Lower lobe of right lung (tissue), 2 donors: ENCODE results near the gene TDRD15. TPM values are rescaled to one million over a fixed set of nuclear protein-coding genes. Genes with fewer than 3 reads are reported as not detected.

ENCODE experiments used
- ATAC-seq, 2 donors: fragments of 200-7000 bp; cut with Tn5 transposase; one replicate each; pipeline ENCODE4 v1.9.1; 2020 to 2022; ENCODE audit warnings: mild to moderate bottlenecking in 2 of 2, moderate library complexity in 2 of 2
- DNase-seq: peaks from one replicate; pipeline ENCODE4 v3.0.0-alpha.2; 2020
- H3K27ac ChIP-seq: fragments of 200-600 bp; one replicate; pipeline ENCODE4 v1.8.0; 2022
- H3K27me3 ChIP-seq: fragments of 200-600 bp; one replicate; pipeline ENCODE4 v1.8.0; 2022; ENCODE audit warnings: low read depth
- H3K36me3 ChIP-seq: fragments of 200-600 bp; one replicate; pipeline ENCODE4 v1.8.0; 2022; ENCODE audit warnings: mild to moderate bottlenecking
- H3K4me1 ChIP-seq: fragments of 200-600 bp; one replicate; pipeline ENCODE4 v1.8.0; 2022
- H3K4me3 ChIP-seq: fragments of 200-600 bp; one replicate; pipeline ENCODE4 v1.8.0; 2022; ENCODE audit warnings: mild to moderate bottlenecking
- H3K9me3 ChIP-seq: fragments of 200-600 bp; one replicate; pipeline ENCODE4 v1.8.0; 2022
- CTCF ChIP-seq: fragments of 200-600 bp; IDR thresholded peaks from one replicate; pipeline ENCODE4 v1.8.0; 2022; ENCODE audit warnings: antibody characterized with exemption, mild to moderate bottlenecking
- intact Hi-C: fragments of 100-400 bp; cut with DNase I; formaldehyde crosslinking; loops from one replicate; pipeline ENCODE4 v1.11.0; 2022
- total RNA-seq: library from RNA; stranded (reverse); fragmentation: NEBNext Ultra II Directional; extraction: Animal tissue kit (Norgen Biotek cat#: 25700); gene quantifications from one replicate; pipeline ENCODE4 v1.2.1, GENCODE V29; 2021
- donor health status: DM: no; HTN: yes; CAD: no; lungs with severe emphysema.

TDRD15 gene
- total RNA-seq, 1 donor from 2014 or later, result not detected

GRCh38 chr2:21095178-21095577 is 28.6 kb upstream of the TDRD15 start:
- no peaks in the 10 kb centered on the region for H3K9me3 ChIP-seq
- ATAC-seq, result no peak
- intact Hi-C loops, result no loop called here
- H3K4me3 ChIP-seq, result no peak overlapping the region
- TF ChIP-seq CTCF, result no peak
- H3K36me3 ChIP-seq, result no peaks in the 10 kb centered on the region
- H3K27me3 ChIP-seq, result no peaks in the 10 kb centered on the region
- no peak overlapping the region for H3K27ac ChIP-seq
- DNase-seq, result no peak
- H3K4me1 ChIP-seq, result no peaks in the 10 kb centered on the region

GRCh38 chr2:21095714-21096113 is 28.1 kb upstream of the TDRD15 start:
- no peak for TF ChIP-seq CTCF
- no peaks in the 10 kb centered on the region for H3K9me3 ChIP-seq
- no peaks in the 10 kb centered on the region for H3K36me3 ChIP-seq
- ATAC-seq (no peak), DNase-seq (no peak)
- no peaks in the 10 kb centered on the region for H3K27me3 ChIP-seq
- no peak overlapping the region for H3K27ac ChIP-seq
- intact Hi-C loops, result no loop called here
- no peak overlapping the region for H3K4me3 ChIP-seq
- no peaks in the 10 kb centered on the region for H3K4me1 ChIP-seq

GRCh38 chr2:21096458-21096857 is 27.3 kb upstream of the TDRD15 start:
- intact Hi-C loops, result no loop called here
- Histone ChIP-seq H3K36me3 (no peaks in the 10 kb centered on the region), H3K4me1 (no peaks in the 10 kb centered on the region), H3K4me3 (no peak overlapping the region), H3K9me3 (no peaks in the 10 kb centered on the region), H3K27me3 (no peaks in the 10 kb centered on the region), H3K27ac (no peak overlapping the region)
- DNase-seq (no peak), ATAC-seq (no peak)
- no peak for TF ChIP-seq CTCF

GRCh38 chr2:21097331-21097730 is 26.4 kb upstream of the TDRD15 start:
- intact Hi-C loops, result no loop called here
- no peaks in the 10 kb centered on the region for H3K4me1 ChIP-seq
- DNase-seq (no peak), ATAC-seq (no peak)
- no peaks in the 10 kb centered on the region for H3K36me3 ChIP-seq
- no peak for TF ChIP-seq CTCF
- H3K27me3 ChIP-seq, result no peaks in the 10 kb centered on the region
- H3K4me3 ChIP-seq, result no peak overlapping the region
- no peak overlapping the region for H3K27ac ChIP-seq
- no peaks in the 10 kb centered on the region for H3K9me3 ChIP-seq

- DNase-seq (no peak), ATAC-seq (no peak)
- Histone ChIP-seq H3K4me1 (no peaks in the 10 kb centered on the region), H3K27me3 (no peaks in the 10 kb centered on the region), H3K9me3 (no peaks in the 10 kb centered on the region), H3K36me3 (no peaks in the 10 kb centered on the region), H3K4me3 (no peak overlapping the region), H3K27ac (no peak overlapping the region)
- no peak for TF ChIP-seq CTCF
- intact Hi-C loops, result no loop called here
Observed at GRCh38 chr2:21098294-21098693, 25.5 kb upstream of the TDRD15 start.
